ENCODE data around the gene SAMD3.
"Not testable (repeated sequence)": the region's sequence is repeated elsewhere in the genome, so short reads cannot be mapped to it uniquely, and the experiment has no call there.

The SAMD3 gene

DNA sequence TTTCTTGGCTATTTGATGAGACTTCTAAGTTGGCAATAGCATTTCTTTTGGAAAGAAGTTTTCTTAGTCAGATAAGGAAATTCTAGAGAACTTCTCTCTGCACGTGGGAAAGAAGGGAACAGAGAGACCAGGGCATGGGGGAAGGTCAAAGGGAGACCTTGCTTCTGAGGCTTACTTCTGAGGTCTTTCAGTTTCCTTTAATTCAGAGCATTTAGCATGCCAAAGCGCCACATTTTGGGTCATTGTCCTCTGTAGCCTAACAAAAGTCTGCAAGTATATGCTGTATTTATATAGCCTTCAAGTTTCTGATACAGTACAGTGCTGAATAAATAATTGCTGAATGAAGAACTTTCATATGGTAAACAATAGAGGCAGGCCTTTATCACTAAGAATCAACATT, 95.6 kb downstream of the SAMD3 start:
- no peak for DNase-seq

GRCh38 chr6:130122243-130122642, 100.5 kb downstream of the SAMD3 start:
- no peak for DNase-seq

- no peak for DNase-seq
These were observed 102.0 kb downstream of the SAMD3 start for GRCh38 chr6:130120731-130121130.

GRCh38 chr6:130119211-130119610, 103.5 kb downstream of the SAMD3 start:
- no peak for DNase-seq

GRCh38 chr6:130118236-130118635, 104.5 kb downstream of the SAMD3 start:
- no peak for DNase-seq

DNA sequence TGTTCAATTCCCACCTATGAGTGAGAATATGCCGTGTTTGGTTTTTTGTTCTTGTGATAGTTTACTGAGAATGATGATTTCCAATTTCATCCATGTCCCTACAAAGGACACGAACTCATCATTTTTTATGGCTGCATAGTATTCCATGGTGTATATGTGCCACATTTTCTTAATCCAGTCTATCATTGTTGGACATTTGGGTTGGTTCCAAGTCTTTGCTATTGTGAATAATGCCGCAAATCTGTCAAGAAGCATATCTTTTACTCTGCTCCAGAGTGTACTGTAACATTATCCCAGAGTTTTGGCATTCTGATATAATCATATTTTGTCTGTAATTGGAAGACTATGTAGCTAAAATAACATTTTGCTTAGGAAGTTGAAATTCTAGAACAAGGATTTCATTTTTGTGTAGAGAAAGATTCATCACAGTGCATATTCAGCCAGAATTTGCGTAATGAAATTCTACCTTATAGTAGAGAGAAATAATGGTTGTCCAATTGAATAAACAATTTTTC, 105.5 kb downstream of the SAMD3 start:
- not testable (repeated sequence) for DNase-seq

DNA sequence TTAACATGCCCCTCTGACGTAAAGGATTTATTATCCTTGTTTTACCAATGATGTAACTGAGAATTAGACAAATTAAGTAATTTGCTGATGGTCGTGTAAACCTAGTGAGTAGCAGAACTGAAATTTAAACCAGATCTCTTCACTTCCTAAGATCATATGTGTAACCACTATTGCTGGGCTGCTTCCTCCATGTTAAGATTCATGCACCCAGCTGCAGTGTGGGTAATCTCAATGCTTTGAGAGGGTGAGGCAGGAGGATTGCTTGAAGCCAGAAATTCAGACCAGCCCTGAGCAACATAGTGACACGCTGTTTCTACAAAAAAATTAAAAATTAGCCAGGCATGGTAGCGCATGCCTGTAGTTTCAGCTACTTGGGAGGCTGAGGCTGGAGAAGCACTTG, 106.5 kb downstream of the SAMD3 start:
- no peak for DNase-seq

- DNase-seq = no peak
These were observed 107.7 kb downstream of the SAMD3 start for GRCh38 chr6:130115036-130115435.

DNA sequence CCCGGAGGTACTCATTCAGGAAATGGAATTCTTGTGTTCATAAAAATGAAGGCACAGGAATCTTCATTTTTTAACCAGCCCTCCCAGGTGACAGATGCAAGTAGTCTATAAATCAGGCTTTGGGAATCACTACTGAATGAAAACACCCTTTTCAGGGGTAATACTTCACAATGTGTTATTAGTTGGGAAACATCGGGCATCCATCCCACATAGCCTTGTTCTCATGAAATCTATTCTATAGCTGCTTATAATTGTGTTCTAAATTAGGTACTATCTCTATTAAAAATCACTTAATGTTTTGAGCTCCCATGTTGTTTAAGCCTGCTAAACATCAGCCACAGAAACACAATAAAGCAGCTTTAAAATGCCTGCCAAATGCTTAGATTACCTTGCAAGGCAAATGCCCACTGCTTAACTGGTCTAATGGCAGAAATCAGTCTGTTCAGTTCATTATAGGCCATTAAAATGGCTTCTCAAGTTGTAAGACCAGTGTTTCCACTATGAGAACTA, 109.5 kb downstream of the SAMD3 start:
- DNase-seq = no peak

DNA sequence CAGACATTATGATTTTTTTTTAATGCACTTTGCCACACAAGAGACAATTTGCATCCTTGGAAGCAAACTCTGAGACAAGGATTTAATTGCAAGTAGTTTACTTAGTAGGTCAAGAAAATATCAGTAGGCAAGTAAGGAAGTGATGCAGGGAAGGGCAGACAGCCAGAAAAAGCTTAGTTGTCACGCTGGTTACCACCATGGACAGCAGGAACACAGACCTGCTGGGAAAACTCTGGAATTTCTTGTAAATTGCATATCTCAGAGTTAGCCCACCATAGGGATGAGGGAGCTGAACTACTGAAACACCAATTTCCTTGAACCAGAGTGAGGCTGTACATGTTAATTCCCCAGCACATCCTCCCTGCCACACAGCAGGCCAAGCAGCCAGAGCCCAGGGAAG, 111.7 kb downstream of the SAMD3 start:
- no peak for DNase-seq

GRCh38 chr6:130107710-130108109, 115.0 kb downstream of the SAMD3 start:
- DNase-seq = peak; percentile 51

GRCh38 chr6:130105996-130106704, 116.6 kb downstream of the SAMD3 start:
- DNase-seq = no peak

GRCh38 chr6:130099119-130099518, 123.6 kb downstream of the SAMD3 start:
- no peak for DNase-seq

DNA sequence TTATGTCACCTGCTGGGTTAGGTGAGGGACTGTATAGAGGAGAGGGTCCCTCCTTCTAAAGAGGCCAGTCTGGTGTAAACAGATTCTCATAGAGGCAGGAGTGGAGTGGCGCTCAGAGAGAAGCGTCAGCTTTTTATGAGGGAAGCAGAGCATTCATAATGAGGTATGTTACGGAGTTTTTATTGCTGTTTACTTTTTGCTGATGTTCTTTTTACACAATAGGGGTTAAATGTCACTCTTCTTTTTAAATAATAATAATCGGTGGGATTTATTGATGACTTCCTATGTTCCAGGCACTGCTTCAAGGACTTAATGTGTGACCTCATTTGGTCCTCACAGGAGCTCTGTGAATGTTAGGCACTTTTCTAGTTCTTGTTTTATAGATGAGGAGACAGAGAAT, 124.4 kb downstream of the SAMD3 start:
- DNase-seq = no peak
